Mesodermal cell (in vitro differentiated cells): ENCODE data around the gene DUSP9.

Experiments
- H3K27ac ChIP-seq: 2 replicates; pipeline ENCODE4 v1.7.0; 2013; ENCODE audit warnings: mild to moderate bottlenecking, low read depth, low read length, moderate library complexity; ENCODE audit not compliant: severe bottlenecking
- H3K36me3 ChIP-seq: 2 replicates; pipeline ENCODE4 v1.7.1; 2013; ENCODE audit warnings: mild to moderate bottlenecking, low read length, moderate library complexity; ENCODE audit not compliant: control insufficient read depth, insufficient read depth
- H3K4me1 ChIP-seq: one replicate; pipeline ENCODE4 v1.7.1; 2013; ENCODE audit warnings: mild to moderate bottlenecking, low read length; ENCODE audit not compliant: insufficient read depth, control insufficient read depth, poor library complexity, severe bottlenecking
- H3K4me3 ChIP-seq: 2 replicates; pipeline ENCODE4 v1.7.0; 2013; ENCODE audit warnings: low read length, control low read depth, mild to moderate bottlenecking; ENCODE audit not compliant: insufficient read depth, poor library complexity, severe bottlenecking; ENCODE audit errors: extremely low read depth
- H3K9me3 ChIP-seq: 2 replicates; pipeline ENCODE4 v1.7.1; 2013; ENCODE audit warnings: mild to moderate bottlenecking, low read length, moderate library complexity; ENCODE audit not compliant: control insufficient read depth
- WGBS, 2 experiments: methylation state at CpG; one replicate each; pipeline ENCODE4 v1.1.5; 2013; ENCODE audit warnings: missing lambda C conversion rate in 2 of 2; ENCODE audit not compliant: insufficient coverage in 2 of 2; 5-methylcytosine and 5-hydroxymethylcytosine counted together

The DUSP9 gene

DNA sequence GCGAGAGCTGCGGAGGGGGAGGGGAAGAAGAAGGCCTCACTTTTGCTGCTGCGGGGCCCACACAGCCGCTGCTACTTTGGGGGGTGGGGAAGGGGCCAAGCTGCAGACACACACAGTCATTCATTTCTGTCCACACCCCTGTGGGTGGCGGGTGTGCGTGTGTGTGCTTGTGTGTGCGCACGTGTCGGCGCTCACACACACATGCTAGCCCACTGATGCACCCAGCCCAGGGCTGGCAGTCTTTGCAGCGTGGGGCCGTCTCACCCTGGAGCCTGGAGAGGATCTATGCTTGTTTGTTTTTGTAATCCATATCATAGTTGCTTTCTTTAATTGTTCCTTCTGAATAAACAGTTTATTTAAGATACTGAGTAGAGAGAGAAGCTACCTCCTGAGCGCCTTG lies 4.0 kb downstream of the DUSP9 start:
- Histone ChIP-seq H3K36me3 (no peaks in the 10 kb centered on the region), H3K9me3 (no peaks in the 10 kb centered on the region), H3K4me3 (no peak overlapping the region), H3K27ac (no peak overlapping the region), H3K4me1 (no peaks in the 10 kb centered on the region)
- WGBS, 2 experiments = no CpG with 5 or more reads among the region's 13 CpGs

DNA sequence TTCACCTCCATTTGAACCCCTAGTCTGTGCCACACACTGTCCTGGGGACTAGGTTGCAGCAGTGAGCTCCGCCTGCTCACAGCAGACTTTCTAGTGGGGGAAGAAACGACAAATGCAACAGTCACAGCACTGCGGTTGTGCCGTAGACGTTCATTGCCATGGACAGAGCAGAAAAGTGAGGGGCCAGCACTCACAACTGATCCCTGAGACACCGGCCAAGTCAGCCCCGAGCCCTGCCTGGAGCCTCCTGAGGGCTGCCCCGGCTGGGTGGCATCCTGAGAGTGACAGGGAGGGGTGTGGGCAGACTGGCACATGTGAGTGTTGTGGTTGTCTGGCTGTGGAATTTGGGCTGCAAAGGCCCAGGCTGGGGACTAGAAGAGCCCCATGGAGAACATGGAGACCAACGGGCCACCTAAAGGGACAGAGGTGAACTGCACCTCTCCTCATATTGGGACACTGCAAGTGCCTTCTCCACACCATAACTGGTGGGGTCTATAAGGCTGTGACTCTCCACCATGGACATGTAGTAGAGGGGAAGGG lies 4.6 kb downstream of the DUSP9 start:
- H3K9me3 ChIP-seq = no peaks in the 10 kb centered on the region
- H3K4me1 ChIP-seq = no peaks in the 10 kb centered on the region
- WGBS, 2 experiments = 100% methylated on average over 5 of the region's 9 CpGs; no CpG with 5 or more reads in 1 of the 2 experiments
- H3K27ac ChIP-seq = no peak overlapping the region
- H3K36me3 ChIP-seq = no peaks in the 10 kb centered on the region
- no peak overlapping the region for H3K4me3 ChIP-seq

GRCh38 chrX:153653556-153653955 lies 6.6 kb downstream of the DUSP9 start:
- WGBS, 2 experiments = no CpG with 5 or more reads among the region's 2 CpGs
- H3K36me3 ChIP-seq = no peaks in the 10 kb centered on the region
- no peak overlapping the region for H3K27ac ChIP-seq
- H3K9me3 ChIP-seq = no peaks in the 10 kb centered on the region
- H3K4me3 ChIP-seq = no peak overlapping the region
- H3K4me1 ChIP-seq = no peaks in the 10 kb centered on the region

- Histone ChIP-seq H3K4me3 (no peak overlapping the region), H3K36me3 (no peaks in the 10 kb centered on the region), H3K9me3 (no peaks in the 10 kb centered on the region), H3K27ac (no peak overlapping the region), H3K4me1 (no peaks in the 10 kb centered on the region)
- 92 to 94% methylated on average over 4 to 6 of the region's 9 CpGs for WGBS, 2 experiments
Measured at GRCh38 chrX:153657161-153657560, 10.2 kb downstream of the DUSP9 start.

GRCh38 chrX:153659268-153659667 lies 12.3 kb downstream of the DUSP9 start:
- Histone ChIP-seq H3K9me3 (no peaks in the 10 kb centered on the region), H3K4me1 (no peaks in the 10 kb centered on the region), H3K27ac (no peak overlapping the region), H3K4me3 (no peak overlapping the region), H3K36me3 (no peaks in the 10 kb centered on the region)
- 71% methylated on average over 1 of the region's 3 CpGs; no CpG with 5 or more reads in 1 of the 2 experiments for WGBS, 2 experiments

GRCh38 chrX:153662266-153662665 lies 15.3 kb downstream of the DUSP9 start:
- H3K4me3 ChIP-seq = no peak overlapping the region
- no peaks in the 10 kb centered on the region for H3K4me1 ChIP-seq
- no peaks in the 10 kb centered on the region for H3K9me3 ChIP-seq
- WGBS, 2 experiments = 4% methylated on average over 9 to 12 of the region's 31 CpGs
- H3K36me3 ChIP-seq = no peaks in the 10 kb centered on the region
- H3K27ac ChIP-seq = no peak overlapping the region

- no peaks in the 10 kb centered on the region for H3K36me3 ChIP-seq
- H3K4me3 ChIP-seq = no peak overlapping the region
- no peaks in the 10 kb centered on the region for H3K9me3 ChIP-seq
- H3K27ac ChIP-seq = no peak overlapping the region
- no peaks in the 10 kb centered on the region for H3K4me1 ChIP-seq
- 33 to 92% methylated on average over 1 to 6 of the region's 9 CpGs for WGBS, 2 experiments
Measured at GRCh38 chrX:153665726-153666306, 18.8 kb downstream of the DUSP9 start.

- WGBS, 2 experiments = 76 to 83% methylated on average over 4 to 7 of the region's 11 CpGs
- Histone ChIP-seq H3K4me3 (no peak overlapping the region), H3K4me1 (no peaks in the 10 kb centered on the region), H3K9me3 (no peaks in the 10 kb centered on the region), H3K36me3 (no peaks in the 10 kb centered on the region), H3K27ac (no peak overlapping the region)
Measured at GRCh38 chrX:153667281-153667955, 20.4 kb downstream of the DUSP9 start.

GRCh38 chrX:153667956-153668396 lies 21.0 kb downstream of the DUSP9 start:
- Histone ChIP-seq H3K27ac (no peak overlapping the region), H3K4me1 (no peaks in the 10 kb centered on the region), H3K9me3 (no peaks in the 10 kb centered on the region), H3K36me3 (no peaks in the 10 kb centered on the region), H3K4me3 (no peak overlapping the region)
- 21 to 24% methylated on average over 9 to 10 of the region's 14 CpGs for WGBS, 2 experiments

DNA sequence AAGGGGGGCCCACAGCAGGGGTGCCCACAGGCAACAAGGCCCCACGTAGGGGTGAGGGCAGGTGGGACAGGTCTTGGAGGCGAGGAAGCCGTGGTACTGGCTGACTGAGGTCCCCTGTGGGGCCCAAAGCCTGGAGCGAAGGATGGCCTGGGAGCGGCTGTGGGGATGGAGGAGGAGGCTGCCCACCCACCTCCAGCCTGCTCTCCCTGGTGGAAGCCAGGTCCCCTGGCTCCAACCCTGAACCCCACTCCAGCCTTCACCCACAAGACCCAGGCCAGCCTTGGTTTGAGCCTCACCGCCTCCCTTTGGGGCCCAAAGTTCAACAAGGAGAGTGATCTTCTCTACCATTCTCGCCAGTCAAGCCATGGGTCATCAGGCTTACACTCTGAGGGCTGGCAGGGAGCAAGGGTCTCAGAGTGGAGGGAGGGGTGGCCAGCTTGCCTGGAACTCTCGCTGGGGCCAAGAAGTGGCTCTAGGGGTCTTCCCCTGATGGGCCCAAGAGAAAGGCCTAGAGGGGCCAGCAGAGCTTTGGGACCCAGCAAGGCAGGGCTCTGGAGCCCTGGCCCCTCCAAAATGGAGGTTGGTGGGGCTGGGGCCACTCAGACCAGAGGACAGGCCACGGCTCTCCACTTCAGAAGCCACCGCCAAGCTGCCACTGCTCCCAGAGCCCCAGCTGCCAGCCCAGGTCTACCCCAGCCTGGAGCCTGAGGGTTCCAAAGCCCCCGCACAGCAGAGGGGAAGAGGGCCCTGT lies 21.6 kb downstream of the DUSP9 start:
- Histone ChIP-seq H3K36me3 (no peaks in the 10 kb centered on the region), H3K27ac (no peak overlapping the region), H3K4me3 (no peak overlapping the region), H3K4me1 (no peaks in the 10 kb centered on the region), H3K9me3 (no peaks in the 10 kb centered on the region)
- 95% methylated on average over 3 of the region's 11 CpGs; no CpG with 5 or more reads in 1 of the 2 experiments for WGBS, 2 experiments
